Measurements from ENCODE around the gene MCOLN1. TPM values are rescaled to one million over a fixed set of nuclear protein-coding genes. Genes with fewer than 3 reads are reported as not detected.

The MCOLN1 gene
- polyA plus RNA-seq, 1 of the 3 experiments (the other 2 are of a cell fraction): 28.4 TPM

GRCh38 chr19:7492558-7492957 is 29.9 kb upstream of the MCOLN1 start:
- POLR2A ChIA-PET: no interaction called here
- H3K27ac ChIP-seq (ENCODE audit: low read depth in 2 of 2, low read length in 1 of 2): no peak overlapping the region

GRCh38 chr19:7494416-7495098 is 27.9 kb upstream of the MCOLN1 start:
- Histone ChIP-seq H3K4me2 (no peak overlapping the region), H3K4me3 (ENCODE audit: low read depth in 2 of 2, low read length in 1 of 2) (no peak overlapping the region), H2AFZ (ENCODE audit: low read depth) (peak overlapping the region; percentile 37; the same call in 1 of the 2 replicates), H3K27me3 (ENCODE audit: insufficient read depth) (0 out of 2 replicates have a peak, but pooled peaks cover 6% of the 10 kb centered on the region), H3K9me2 (no peaks in the 10 kb centered on the region), H3K9ac (no peak overlapping the region), H3F3A (replicated peaks; ENCODE audit: insufficient read depth) (no peaks in the 10 kb centered on the region), H3K27ac (ENCODE audit: low read depth in 2 of 2, low read length in 1 of 2) (peak overlapping the region in 1 of 2 experiments; percentile 93; a peak in 2 of 4 replicates), H3K79me2 (ENCODE audit: insufficient read depth) (no peaks in the 10 kb centered on the region), H4K20me1 (ENCODE audit: insufficient read depth) (no peaks in the 10 kb centered on the region), H3K9me3 (no peaks in the 10 kb centered on the region), H3K4me1 (ENCODE audit: control insufficient read depth in 1 of 2, insufficient read depth in 2 of 2, low read depth in 1 of 2, low read length in 1 of 2) (peaks cover 0 to 11% of the 10 kb centered on the region in 2 experiments; a peak in 1 of 4 replicates), H3K36me3 (replicated peaks in 1 of 2; ENCODE audit: control insufficient read depth in 1 of 2, insufficient read depth in 2 of 2, low read length in 1 of 2) (no peaks in the 10 kb centered on the region)
- TF ChIP-seq SMC3 (IDR thresholded peaks at IDR 0.05; ENCODE audit: low read depth, low read length) (peak; percentile 7; the same call in 1 of the 2 replicates), CTCF (IDR thresholded peaks at IDR 0.05) (no peak), CHD2 (IDR thresholded peaks at IDR 0.05; ENCODE audit: low read length, partially characterized antibody) (peak; percentile 81), MXI1 (IDR thresholded peaks at IDR 0.05; ENCODE audit: low read depth, low read length) (peak; percentile 82), RAD21 (IDR thresholded peaks at IDR 0.05; ENCODE audit: low read length) (peak; percentile 55), EP300 (IDR thresholded peaks at IDR 0.05; ENCODE audit: borderline replicate concordance in 1 of 2, low read depth in 1 of 2, low read length in 1 of 2) (peak in 1 of 2 experiments; percentile 44; a peak in 1 of 4 replicates)
- ChIA-PET POLR2A (interaction anchor here (0.6 to 2.4 kb wide), 8 partner anchors 11 to 200 kb away, joined by 3 to 14 read pairs (median 4); partner anchors contain the start of genes INSR, MCOLN1 and PNPLA6), CTCF (interaction anchor here (0.7 to 1.5 kb wide), 8 partner anchors 10 to 310 kb away, joined by 3 to 7 read pairs (median 4); partner anchors contain the start of genes MCOLN1, PNPLA6 and ZNF358)
- DNase-seq: peak; percentile 83
- WGBS (ENCODE audit: low lambda C conversion rate): 50% methylated on average over 9 of the region's 13 CpGs

More at GRCh38 chr19:7492558-7492957, 29.9 kb upstream of the MCOLN1 start:
- DNase-seq: no peak
- Histone ChIP-seq H3K79me2 (ENCODE audit: insufficient read depth) (no peaks in the 10 kb centered on the region), H4K20me1 (ENCODE audit: insufficient read depth) (no peaks in the 10 kb centered on the region), H3F3A (replicated peaks; ENCODE audit: insufficient read depth) (no peaks in the 10 kb centered on the region), H3K4me1 (ENCODE audit: control insufficient read depth in 1 of 2, insufficient read depth in 2 of 2, low read depth in 1 of 2, low read length in 1 of 2) (peaks cover 4 to 21% of the 10 kb centered on the region in 2 experiments; a peak in 2 of 4 replicates), H3K4me3 (ENCODE audit: low read depth in 2 of 2, low read length in 1 of 2) (no peak overlapping the region), H3K9ac (no peak overlapping the region), H3K9me2 (no peaks in the 10 kb centered on the region), H3K9me3 (no peaks in the 10 kb centered on the region), H3K36me3 (replicated peaks in 1 of 2; ENCODE audit: control insufficient read depth in 1 of 2, insufficient read depth in 2 of 2, low read length in 1 of 2) (no peaks in the 10 kb centered on the region), H3K4me2 (no peak overlapping the region), H2AFZ (ENCODE audit: low read depth) (no peak overlapping the region), H3K27me3 (ENCODE audit: insufficient read depth) (0 out of 2 replicates have a peak, but pooled peaks cover 5% of the 10 kb centered on the region)
- CTCF ChIA-PET: no interaction called here
- whole genome bisulfite sequencing (ENCODE audit: low lambda C conversion rate): 86% methylated on average over 11 of the region's 11 CpGs
- TF ChIP-seq CHD2 (IDR thresholded peaks at IDR 0.05; ENCODE audit: low read length, partially characterized antibody) (no peak), MEF2A (IDR thresholded peaks at IDR 0.05; ENCODE audit: borderline replicate concordance, low read depth) (no peak), GABPA (IDR thresholded peaks at IDR 0.05; ENCODE audit: low read depth) (no peak), ELF1 (IDR thresholded peaks at IDR 0.05) (no peak), RCOR1 (IDR thresholded peaks at IDR 0.05; ENCODE audit: low read length) (no peak), JUND (IDR thresholded peaks at IDR 0.05) (no peak), TCF12 (IDR thresholded peaks at IDR 0.05) (no peak), SIN3A (IDR thresholded peaks at IDR 0.05; ENCODE audit: borderline replicate concordance, low read depth, low read length) (no peak), MAX (IDR thresholded peaks at IDR 0.05; ENCODE audit: low read depth) (no peak), NRF1 (IDR thresholded peaks at IDR 0.05; ENCODE audit: low read depth, low read length) (no peak), EZH2phosphoT487 (IDR thresholded peaks at IDR 0.05; ENCODE audit: borderline replicate concordance, low read depth) (no peak), RAD21 (IDR thresholded peaks at IDR 0.05; ENCODE audit: low read length) (no peak), SMC3 (IDR thresholded peaks at IDR 0.05; ENCODE audit: low read depth, low read length) (no peak)

Data from SK-N-SH (cell line).